SK-N-MC (cell line): ENCODE data around the gene TRIM47.

Experiments used
- DNase-seq: peaks from one replicate; pipeline ENCODE4 v3.0.0-alpha.2; 2011; ENCODE audit warnings: low read depth, low spot score
- H3K27ac ChIP-seq: fragments of 200-600 bp; sonication (generic); 2 replicates; pipeline ENCODE4 v1.5.1; 2016; ENCODE audit warnings: mixed run types
- H3K36me3 ChIP-seq: fragments of 200-600 bp; sonication (generic); 2 replicates; pipeline ENCODE4 v1.6.1; 2017; ENCODE audit warnings: antibody characterized with exemption, low read length, mixed read lengths; ENCODE audit not compliant: insufficient read depth
- H3K4me3 ChIP-seq: fragments of 200-600 bp; sonication (generic); 2 replicates; pipeline ENCODE4 v1.5.1; 2016
- H3K9ac ChIP-seq: fragments of 200-600 bp; sonication (generic); 2 replicates; pipeline ENCODE4 v1.8.0; 2017; ENCODE audit warnings: mixed run types, mixed read lengths; ENCODE audit not compliant: insufficient read length
- H3K9me3 ChIP-seq: fragments of 200-600 bp; sonication (generic); 2 replicates; pipeline ENCODE4 v1.6.1; 2017; ENCODE audit warnings: low read depth, mild to moderate bottlenecking, antibody characterized with exemption, low read length, moderate library complexity, mixed read lengths
- EZH2 ChIP-seq: fragments of 200-600 bp; sonication (generic); IDR thresholded peaks from one replicate; pipeline ENCODE4 v1.6.1; 2017; ENCODE audit warnings: antibody characterized with exemption
- FOXP2 ChIP-seq: optimal IDR thresholded peaks from 2 replicates; pipeline ENCODE3; 2011; ENCODE audit warnings: mild to moderate bottlenecking, moderate library complexity; ENCODE audit not compliant: insufficient read depth; ENCODE audit errors: extremely low read length, control extremely low read depth
- POLR2AphosphoS5 ChIP-seq: IDR thresholded peaks from 2 replicates; pipeline ENCODE4 v1.6.1; 2012; ENCODE audit warnings: mild to moderate bottlenecking, low read depth, low read length, borderline replicate concordance

The TRIM47 gene

GRCh38 chr17:75845058-75845711, 33.2 kb downstream of the TRIM47 start:
- no peak for DNase-seq
- no peaks in the 10 kb centered on the region for H3K9me3 ChIP-seq
- H3K36me3 ChIP-seq: peaks cover 13% of the 10 kb centered on the region
- H3K27ac ChIP-seq: 0 out of 2 replicates have a peak overlapping the region, but pooled peaks have one; percentile 2
- H3K9ac ChIP-seq: no peak overlapping the region
- no peak overlapping the region for H3K4me3 ChIP-seq
- TF ChIP-seq FOXP2: no peak
- TF ChIP-seq POLR2AphosphoS5: 0 out of 2 replicates have a peak, but pooled peaks have one; percentile 17

GRCh38 chr17:75844530-75845057, 33.8 kb downstream of the TRIM47 start:
- no peak overlapping the region for H3K9ac ChIP-seq
- H3K27ac ChIP-seq: no peak overlapping the region
- no peak overlapping the region for H3K4me3 ChIP-seq
- no peak for DNase-seq
- no peak for TF ChIP-seq EZH2
- no peak for TF ChIP-seq POLR2AphosphoS5
- TF ChIP-seq FOXP2: no peak
- H3K9me3 ChIP-seq: no peaks in the 10 kb centered on the region
- peaks cover 13% of the 10 kb centered on the region for H3K36me3 ChIP-seq

- no peak for DNase-seq
- H3K4me3 ChIP-seq: no peak within 1 kb of the TSS
- no peak within 1 kb of the TSS for H3K9ac ChIP-seq
- H3K9me3 ChIP-seq: no peaks in the 10 kb centered on the region
- H3K36me3 ChIP-seq: peaks cover 13% of the 10 kb centered on the region
- no peak within 1 kb of the TSS for H3K27ac ChIP-seq
- TF ChIP-seq EZH2 (no peak), POLR2AphosphoS5 (no peak), FOXP2 (no peak)
These were observed 34.5 kb downstream of the TRIM47 start, which contains the start of gene UNC13D for GRCh38 chr17:75843577-75844529. UNC13D (minus strand) TSS chr17:75844404; CDS start chr17:75844337, 67 bp downstream.

DNA sequence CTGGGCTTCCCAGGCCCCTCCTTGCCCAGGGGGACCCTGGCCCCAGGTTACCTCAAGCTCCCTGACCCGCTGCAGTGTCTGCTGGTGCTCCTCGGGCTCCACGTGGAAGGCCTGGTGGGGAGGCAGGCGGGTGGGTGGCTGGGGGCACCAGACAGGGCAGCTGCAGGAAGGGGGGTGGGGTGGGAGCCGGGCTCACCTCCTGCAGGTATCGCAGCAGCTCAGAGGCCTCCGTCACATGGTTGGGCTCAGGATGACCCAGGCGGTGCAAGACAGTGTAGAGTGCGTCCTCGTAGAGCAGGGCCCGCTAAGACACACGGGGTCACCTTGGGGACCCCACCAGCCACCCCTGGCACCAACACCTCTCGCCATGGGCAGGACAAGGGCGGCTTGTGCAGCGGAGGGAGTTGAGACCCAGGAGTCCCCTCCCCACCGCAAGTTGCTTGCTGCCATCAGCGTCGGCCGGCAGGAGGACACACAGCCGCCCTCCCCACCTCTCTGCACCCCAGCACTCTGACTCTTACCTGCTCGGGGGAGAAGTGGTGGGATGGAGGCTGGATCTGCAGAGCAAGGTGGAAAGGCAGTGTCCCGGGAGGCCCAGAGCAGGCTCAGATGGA, 35.3 kb downstream of the TRIM47 start:
- TF ChIP-seq FOXP2: no peak
- no peak for TF ChIP-seq EZH2
- TF ChIP-seq POLR2AphosphoS5: no peak
- Histone ChIP-seq H3K9ac (no peak overlapping the region), H3K9me3 (no peaks in the 10 kb centered on the region), H3K4me3 (no peak overlapping the region), H3K27ac (no peak overlapping the region), H3K36me3 (peaks cover 9% of the 10 kb centered on the region; the same call in 1 of the 2 replicates)
- DNase-seq: no peak

GRCh38 chr17:75842411-75842810, 36.0 kb downstream of the TRIM47 start:
- H3K9me3 ChIP-seq: no peaks in the 10 kb centered on the region
- TF ChIP-seq EZH2 (no peak), POLR2AphosphoS5 (no peak), FOXP2 (no peak)
- no peak overlapping the region for H3K9ac ChIP-seq
- peaks cover 4% of the 10 kb centered on the region; the same call in 1 of the 2 replicates for H3K36me3 ChIP-seq
- H3K27ac ChIP-seq: no peak overlapping the region
- no peak overlapping the region for H3K4me3 ChIP-seq
- no peak for DNase-seq

DNA sequence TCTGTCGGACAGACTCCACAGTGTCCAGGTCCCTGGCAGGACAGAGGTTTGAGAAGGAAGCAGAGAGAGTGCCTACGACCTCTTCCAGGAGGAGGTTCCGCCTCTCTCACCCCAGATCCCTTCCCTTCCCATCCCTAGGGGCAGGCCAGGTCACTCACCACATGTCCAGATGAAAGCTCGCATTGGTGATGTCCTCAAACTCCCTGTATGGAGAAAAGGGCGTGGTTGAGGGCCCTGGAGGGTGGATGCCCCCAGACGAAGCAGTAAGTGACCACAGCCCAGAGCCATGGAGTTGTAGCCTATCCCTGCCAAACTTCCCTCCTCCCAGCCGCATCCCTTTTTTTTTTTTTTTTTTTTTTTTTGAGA, 37.6 kb downstream of the TRIM47 start:
- no peak overlapping the region for H3K4me3 ChIP-seq
- H3K27ac ChIP-seq: no peak overlapping the region
- no peak for DNase-seq
- TF ChIP-seq EZH2: no peak
- H3K9me3 ChIP-seq: no peaks in the 10 kb centered on the region
- H3K36me3 ChIP-seq: no peaks in the 10 kb centered on the region
- no peak overlapping the region for H3K9ac ChIP-seq

DNA sequence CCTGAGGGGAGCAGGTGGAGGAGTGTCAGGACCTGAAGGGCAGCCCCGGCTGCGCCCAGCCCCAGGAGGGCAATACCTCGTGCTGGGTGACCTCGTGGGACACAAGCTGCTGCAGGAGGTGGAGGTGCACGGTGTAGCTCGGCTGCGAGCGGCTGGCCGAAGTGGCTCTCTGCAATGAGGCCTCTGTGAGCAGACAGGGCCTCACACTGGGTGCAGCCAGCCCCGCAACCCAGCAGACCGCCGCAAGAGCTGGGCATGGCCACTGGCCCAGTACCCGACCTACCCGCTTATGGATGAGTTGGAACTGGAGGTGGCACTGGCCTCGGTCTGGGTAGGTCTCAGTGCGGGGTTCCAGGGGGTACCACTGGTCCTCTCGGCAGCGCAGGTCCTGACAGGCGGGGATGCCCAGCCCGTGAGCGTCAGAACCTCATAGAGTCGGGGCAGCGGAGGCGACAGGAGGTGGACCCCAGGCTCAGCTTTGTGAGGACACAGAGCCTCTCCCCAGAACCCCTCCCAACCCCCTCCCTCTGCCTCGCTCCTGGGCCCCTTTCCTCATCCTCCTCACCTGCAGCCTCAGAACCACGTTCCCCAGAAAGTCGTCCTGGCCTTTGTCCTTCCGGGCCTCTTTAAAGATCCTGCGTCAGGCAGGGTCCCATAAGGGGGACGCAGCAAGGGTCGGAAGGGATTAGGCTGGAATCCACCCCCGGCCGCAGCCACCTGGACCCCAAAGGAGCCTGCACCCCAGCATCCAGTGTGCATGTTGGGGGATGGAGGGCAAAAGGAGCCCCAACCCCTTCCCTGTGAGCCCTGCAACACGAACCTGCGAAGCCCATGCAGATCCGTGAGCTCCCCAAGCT, 38.2 kb downstream of the TRIM47 start:
- no peak overlapping the region for H3K9ac ChIP-seq
- DNase-seq: no peak
- no peak for TF ChIP-seq EZH2
- no peak for TF ChIP-seq POLR2AphosphoS5
- no peak for TF ChIP-seq FOXP2

GRCh38 chr17:75838410-75838809, 40.0 kb downstream of the TRIM47 start:
- TF ChIP-seq FOXP2: no peak
- TF ChIP-seq EZH2: no peak
- TF ChIP-seq POLR2AphosphoS5: no peak
- Histone ChIP-seq H3K4me3 (no peak overlapping the region), H3K9me3 (no peaks in the 10 kb centered on the region), H3K9ac (no peak overlapping the region), H3K27ac (no peak overlapping the region), H3K36me3 (no peaks in the 10 kb centered on the region)
- no peak for DNase-seq

More for the DNA sequence above, 38.2 kb downstream of the TRIM47 start:
- Histone ChIP-seq H3K27ac (no peak overlapping the region), H3K36me3 (no peaks in the 10 kb centered on the region), H3K4me3 (no peak overlapping the region), H3K9me3 (no peaks in the 10 kb centered on the region)
